Lower leg skin (tissue), 4 donors: ENCODE measurements around the gene NAPEPLD. TPM values are rescaled to one million over a fixed set of nuclear protein-coding genes. Genes with fewer than 3 reads are reported as not detected.

Experiments used
- DNase-seq, 2 donors: peaks; one replicate each; pipeline ENCODE4 v3.0.0-alpha.2; 2019; ENCODE audit warnings: low spot score in 2 of 2
- H3K4me3 ChIP-seq: fragments of 200-600 bp; sonication (generic); 2 replicates; pipeline ENCODE4 v1.5.1; 2017; ENCODE audit warnings: mild to moderate bottlenecking, low read depth; ENCODE audit not compliant: poor library complexity, severe bottlenecking
- POLR2A ChIP-seq, 2 donors: fragments of 450-650 bp; IDR thresholded peaks; one replicate each; pipeline ENCODE4 v1.6.1; 2016 to 2017; ENCODE audit warnings: antibody characterized with exemption in 2 of 2, mild to moderate bottlenecking in 1 of 2, moderate library complexity in 1 of 2
- WGBS, 2 donors: methylation state at CpG; one replicate each; pipeline ENCODE4 v1.1.5; 2018; 5-methylcytosine and 5-hydroxymethylcytosine counted together
- intact Hi-C: fragments of 100-400 bp; cut with DNase I; formaldehyde crosslinking; loops from one replicate; pipeline ENCODE4 v1.15.0; 2023; ENCODE audit warnings: low total_unique reads
- total RNA-seq, 4 donors: library from RNA; depleted of rRNA; stranded (reverse); fragments of >200 nt; gene quantifications; one replicate each; pipeline ENCODE4 v1.1.0, GENCODE V29; 2016
- TF ChIP-seq, protein P1 (sequence below), 3 donors: fragments of 450-650 bp; IDR thresholded peaks; one replicate each; pipeline ENCODE4 v1.5.1; 2016; ENCODE audit warnings: antibody characterized with exemption in 3 of 3, mild to moderate bottlenecking in 3 of 3, moderate library complexity in 2 of 3

NAPEPLD gene
- total RNA-seq, 4 donors from 2014 or later: 5.6 to 12.0 (median 8.5) TPM

DNA sequence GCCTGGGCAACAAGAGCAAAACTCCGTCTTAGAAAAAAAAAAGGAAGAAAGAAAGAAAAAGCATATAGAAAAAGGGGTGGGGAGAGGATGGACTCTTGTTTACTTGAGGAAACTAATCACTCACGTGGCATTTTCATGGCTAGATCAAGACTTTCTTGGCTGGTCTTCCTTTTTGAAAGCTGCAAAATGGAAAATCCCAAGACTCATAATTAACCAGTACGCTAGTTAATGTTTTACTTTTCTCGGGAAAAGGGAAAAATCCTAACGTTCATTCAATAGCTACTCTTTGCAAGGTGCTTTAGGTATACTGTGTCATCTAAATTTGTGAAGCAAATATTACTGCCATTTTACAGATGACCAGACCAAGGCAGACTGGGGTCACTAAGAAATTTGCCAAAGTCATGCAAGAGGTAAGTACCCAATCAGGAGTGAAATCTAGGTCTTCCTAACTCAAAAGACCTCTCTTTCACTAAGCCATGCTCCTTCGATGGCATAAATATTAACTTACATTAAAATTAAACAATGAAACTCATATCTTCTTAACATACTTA is 24.4 kb downstream of the NAPEPLD start:
- WGBS, 2 donors: 79 to 80% methylated on average over 6 of the region's 6 CpGs
- TF ChIP-seq, protein P1, sequence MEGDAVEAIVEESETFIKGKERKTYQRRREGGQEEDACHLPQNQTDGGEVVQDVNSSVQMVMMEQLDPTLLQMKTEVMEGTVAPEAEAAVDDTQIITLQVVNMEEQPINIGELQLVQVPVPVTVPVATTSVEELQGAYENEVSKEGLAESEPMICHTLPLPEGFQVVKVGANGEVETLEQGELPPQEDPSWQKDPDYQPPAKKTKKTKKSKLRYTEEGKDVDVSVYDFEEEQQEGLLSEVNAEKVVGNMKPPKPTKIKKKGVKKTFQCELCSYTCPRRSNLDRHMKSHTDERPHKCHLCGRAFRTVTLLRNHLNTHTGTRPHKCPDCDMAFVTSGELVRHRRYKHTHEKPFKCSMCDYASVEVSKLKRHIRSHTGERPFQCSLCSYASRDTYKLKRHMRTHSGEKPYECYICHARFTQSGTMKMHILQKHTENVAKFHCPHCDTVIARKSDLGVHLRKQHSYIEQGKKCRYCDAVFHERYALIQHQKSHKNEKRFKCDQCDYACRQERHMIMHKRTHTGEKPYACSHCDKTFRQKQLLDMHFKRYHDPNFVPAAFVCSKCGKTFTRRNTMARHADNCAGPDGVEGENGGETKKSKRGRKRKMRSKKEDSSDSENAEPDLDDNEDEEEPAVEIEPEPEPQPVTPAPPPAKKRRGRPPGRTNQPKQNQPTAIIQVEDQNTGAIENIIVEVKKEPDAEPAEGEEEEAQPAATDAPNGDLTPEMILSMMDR (IDR thresholded peaks at IDR 0.05): no peak
- no peak for TF ChIP-seq POLR2A (IDR thresholded peaks at IDR 0.05)
- no peak for DNase-seq
- intact Hi-C loops: no loop called here
- H3K4me3 ChIP-seq: no peak overlapping the region

DNA sequence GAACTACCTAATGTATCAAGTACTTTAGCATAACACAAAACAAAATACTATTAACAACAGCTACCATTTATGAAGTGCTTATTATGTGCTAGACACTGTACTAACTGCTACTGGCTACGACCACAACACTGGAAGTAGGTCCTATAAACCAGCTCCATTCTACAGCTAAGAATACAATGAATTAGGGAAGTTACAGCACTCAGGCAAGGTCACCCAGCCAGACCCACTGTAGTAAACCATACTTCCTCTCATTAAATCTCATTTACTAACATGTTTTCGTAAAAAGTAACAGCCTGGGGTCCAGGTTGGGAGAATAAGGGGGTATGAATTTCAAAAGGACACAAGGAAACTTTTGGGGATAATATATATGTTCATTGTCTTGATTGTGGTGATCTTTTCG is 25.4 kb downstream of the NAPEPLD start:
- TF ChIP-seq, protein P1 (IDR thresholded peaks at IDR 0.05): no peak
- no peak for TF ChIP-seq POLR2A (IDR thresholded peaks at IDR 0.05)
- 64 to 67% methylated on average over 3 of the region's 3 CpGs for whole genome bisulfite sequencing, 2 donors
- intact Hi-C loops: no loop called here
- no peak for DNase-seq
- H3K4me3 ChIP-seq: no peak overlapping the region

DNA sequence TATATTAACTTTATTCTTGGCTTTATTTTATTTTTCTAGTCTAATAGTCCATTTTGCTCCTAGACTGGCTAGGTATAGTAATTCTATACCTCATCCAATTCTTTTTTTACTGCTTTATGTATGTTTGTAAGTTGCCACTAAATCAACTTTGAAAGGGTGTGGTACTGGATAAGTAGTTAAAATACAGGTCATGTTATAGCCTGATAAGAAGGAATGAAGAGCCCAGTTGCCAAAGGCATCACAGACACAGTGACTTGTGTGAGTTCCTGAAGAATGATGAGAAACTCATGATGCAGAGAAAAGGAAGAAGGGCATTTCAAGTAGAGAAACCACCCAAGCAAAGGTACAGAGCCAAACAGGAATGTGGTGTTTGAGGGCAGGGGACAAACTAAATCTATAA is 27.3 kb downstream of the NAPEPLD start:
- DNase-seq: no peak
- intact Hi-C loops: no loop called here
- TF ChIP-seq, protein P1 (IDR thresholded peaks at IDR 0.05): no peak
- TF ChIP-seq POLR2A (IDR thresholded peaks at IDR 0.05): no peak
- no peak overlapping the region for H3K4me3 ChIP-seq

DNA sequence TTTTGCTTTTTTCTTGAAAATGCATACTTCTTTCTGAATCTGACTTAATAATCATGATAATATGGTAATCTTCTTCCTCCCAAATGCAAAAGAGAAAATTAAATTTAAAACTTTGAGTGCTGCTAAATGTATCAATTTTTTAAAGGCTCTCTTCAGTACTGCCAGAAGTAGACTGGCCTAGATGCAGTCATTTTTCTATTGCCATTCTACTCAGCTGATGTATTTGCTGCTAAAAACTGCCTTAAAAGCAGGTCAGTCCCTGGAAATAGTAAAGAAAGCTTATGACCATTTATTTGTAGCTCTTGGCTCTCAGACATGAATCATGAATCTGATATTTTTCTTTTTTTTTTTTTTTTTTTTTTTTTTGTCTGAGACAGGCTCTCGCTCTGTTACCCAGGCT is 28.5 kb downstream of the NAPEPLD start:
- TF ChIP-seq, protein P1 (IDR thresholded peaks at IDR 0.05): no peak
- TF ChIP-seq POLR2A (IDR thresholded peaks at IDR 0.05): no peak
- H3K4me3 ChIP-seq: no peak overlapping the region
- intact Hi-C loops: no loop called here
- WGBS, 2 donors: 96 to 100% methylated on average over 1 of the region's 1 CpG
- DNase-seq: no peak

DNA sequence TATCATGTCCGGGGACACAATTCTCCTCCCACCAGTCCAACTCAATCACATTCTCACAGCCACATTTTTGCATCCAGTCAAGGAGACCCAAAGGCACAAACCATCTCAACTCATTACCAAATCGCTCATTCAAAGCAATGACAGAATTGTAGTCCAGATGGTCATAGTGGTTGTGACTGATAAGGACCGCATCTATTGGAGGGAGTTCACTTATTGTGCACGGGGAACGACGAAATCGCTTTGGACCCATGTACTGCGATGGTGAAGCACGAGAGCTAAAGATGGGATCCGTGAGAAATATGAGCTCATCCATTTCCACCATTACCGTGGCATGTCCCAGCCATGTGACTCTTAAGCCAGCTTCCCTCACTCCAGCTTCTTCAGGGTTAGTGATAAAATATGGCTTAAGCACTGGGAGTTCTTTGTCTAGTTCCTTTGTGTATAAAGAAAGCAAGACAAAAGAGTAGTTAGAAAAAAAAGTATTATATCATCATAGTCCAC is 29.1 kb downstream of the NAPEPLD start:
- intact Hi-C loops: no loop called here
- DNase-seq: no peak
- TF ChIP-seq POLR2A (IDR thresholded peaks at IDR 0.05): no peak
- TF ChIP-seq, protein P1 (IDR thresholded peaks at IDR 0.05): no peak
- H3K4me3 ChIP-seq: no peak overlapping the region
- 96 to 97% methylated on average over 11 of the region's 11 CpGs for WGBS, 2 donors

DNA sequence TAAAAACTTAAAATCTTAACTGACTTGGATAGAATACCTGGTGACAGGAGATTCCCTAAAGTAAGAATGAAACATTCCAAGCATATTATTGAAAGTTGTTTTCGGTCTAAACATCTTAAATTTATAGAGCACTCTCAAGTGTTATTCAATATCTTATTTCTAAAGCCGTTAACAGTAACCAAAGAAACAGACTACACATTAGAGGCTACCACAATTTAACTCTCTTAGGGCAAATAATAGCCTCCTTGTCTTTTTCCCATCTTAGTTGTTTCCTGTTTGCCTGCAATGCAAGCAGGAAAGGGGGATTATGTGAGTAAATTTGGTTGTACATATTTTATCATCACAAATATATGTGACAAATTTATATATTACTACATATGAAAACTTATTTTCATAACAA is 31.4 kb downstream of the NAPEPLD start:
- intact Hi-C loops: no loop called here
- DNase-seq: no peak
- TF ChIP-seq POLR2A (IDR thresholded peaks at IDR 0.05): no peak
- TF ChIP-seq, protein P1 (IDR thresholded peaks at IDR 0.05): no peak
- H3K4me3 ChIP-seq: no peak overlapping the region
- WGBS, 2 donors: 85 to 90% methylated on average over 2 of the region's 2 CpGs
